ENCODE results near the gene ADAMTS9.

GRCh38 chr3:64523324-64523723 is 164.5 kb downstream of the ADAMTS9 start:
- TF ChIP-seq CTCF (IDR thresholded peaks at IDR 0.05) (no peak), POLR2A (IDR thresholded peaks at IDR 0.05) (no peak), POLR2AphosphoS5 (IDR thresholded peaks at IDR 0.05) (no peak), EP300 (IDR thresholded peaks at IDR 0.05) (no peak)

Measured in sigmoid colon (tissue), 4 donors.